Lower leg skin (tissue), 4 donors: Measurements from ENCODE around the gene CCBE1. TPM values are rescaled to one million over a fixed set of nuclear protein-coding genes. Genes with fewer than 3 reads are reported as not detected.
A peak's percentile ranks its signal among the peaks of the same experiment; 100 is the strongest.

Source experiments
- DNase-seq, 2 donors: peaks; one replicate each; pipeline ENCODE4 v3.0.0-alpha.2; 2019; ENCODE audit warnings: low spot score in 2 of 2
- H3K4me3 ChIP-seq: fragments of 200-600 bp; sonication (generic); 2 replicates; pipeline ENCODE4 v1.5.1; 2017; ENCODE audit warnings: mild to moderate bottlenecking, low read depth; ENCODE audit not compliant: poor library complexity, severe bottlenecking
- POLR2A ChIP-seq, 2 donors: fragments of 450-650 bp; IDR thresholded peaks; one replicate each; pipeline ENCODE4 v1.6.1; 2016 to 2017; ENCODE audit warnings: antibody characterized with exemption in 2 of 2, mild to moderate bottlenecking in 1 of 2, moderate library complexity in 1 of 2
- WGBS, 2 donors: methylation state at CpG; one replicate each; pipeline ENCODE4 v1.1.5; 2018; 5-methylcytosine and 5-hydroxymethylcytosine counted together
- intact Hi-C: fragments of 100-400 bp; cut with DNase I; formaldehyde crosslinking; loops from one replicate; pipeline ENCODE4 v1.15.0; 2023; ENCODE audit warnings: low total_unique reads
- total RNA-seq, 4 donors: library from RNA; depleted of rRNA; stranded (reverse); fragments of >200 nt; gene quantifications; one replicate each; pipeline ENCODE4 v1.1.0, GENCODE V29; 2016
- TF ChIP-seq, protein P1 (sequence below), 3 donors: fragments of 450-650 bp; IDR thresholded peaks; one replicate each; pipeline ENCODE4 v1.5.1; 2016; ENCODE audit warnings: antibody characterized with exemption in 3 of 3, mild to moderate bottlenecking in 3 of 3, moderate library complexity in 2 of 3

The CCBE1 gene
- total RNA-seq, 4 donors from 2014 or later, result 3.0 to 15.5 (median 3.2) TPM

DNA sequence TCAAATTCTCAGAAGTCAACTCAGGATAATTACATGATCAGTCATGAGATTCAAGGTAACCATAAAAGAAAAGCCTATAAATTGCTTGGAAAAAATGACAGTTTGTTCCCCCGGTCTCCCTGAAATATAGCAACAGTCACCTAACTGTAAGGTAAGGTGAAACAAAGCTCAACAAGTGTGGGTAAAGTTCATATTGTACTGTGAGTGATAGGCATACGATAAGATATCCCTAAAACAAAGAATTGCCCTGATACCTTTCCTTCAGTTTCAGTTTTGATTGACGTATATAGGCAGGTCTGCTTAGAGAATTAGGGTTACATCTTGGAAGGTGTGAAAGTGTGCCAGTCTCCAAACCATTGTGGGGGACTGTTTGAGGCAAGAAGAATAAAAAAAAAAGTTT lies 4.0 kb upstream of the CCBE1 start:
- intact Hi-C loops, result no loop called here
- H3K4me3 ChIP-seq, result no peak overlapping the region
- WGBS, 2 donors, result 53 to 54% methylated on average over 3 of the region's 3 CpGs
- TF ChIP-seq POLR2A (IDR thresholded peaks at IDR 0.05), result no peak
- TF ChIP-seq, protein P1, sequence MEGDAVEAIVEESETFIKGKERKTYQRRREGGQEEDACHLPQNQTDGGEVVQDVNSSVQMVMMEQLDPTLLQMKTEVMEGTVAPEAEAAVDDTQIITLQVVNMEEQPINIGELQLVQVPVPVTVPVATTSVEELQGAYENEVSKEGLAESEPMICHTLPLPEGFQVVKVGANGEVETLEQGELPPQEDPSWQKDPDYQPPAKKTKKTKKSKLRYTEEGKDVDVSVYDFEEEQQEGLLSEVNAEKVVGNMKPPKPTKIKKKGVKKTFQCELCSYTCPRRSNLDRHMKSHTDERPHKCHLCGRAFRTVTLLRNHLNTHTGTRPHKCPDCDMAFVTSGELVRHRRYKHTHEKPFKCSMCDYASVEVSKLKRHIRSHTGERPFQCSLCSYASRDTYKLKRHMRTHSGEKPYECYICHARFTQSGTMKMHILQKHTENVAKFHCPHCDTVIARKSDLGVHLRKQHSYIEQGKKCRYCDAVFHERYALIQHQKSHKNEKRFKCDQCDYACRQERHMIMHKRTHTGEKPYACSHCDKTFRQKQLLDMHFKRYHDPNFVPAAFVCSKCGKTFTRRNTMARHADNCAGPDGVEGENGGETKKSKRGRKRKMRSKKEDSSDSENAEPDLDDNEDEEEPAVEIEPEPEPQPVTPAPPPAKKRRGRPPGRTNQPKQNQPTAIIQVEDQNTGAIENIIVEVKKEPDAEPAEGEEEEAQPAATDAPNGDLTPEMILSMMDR (IDR thresholded peaks at IDR 0.05), result no peak
- no peak for DNase-seq

DNA sequence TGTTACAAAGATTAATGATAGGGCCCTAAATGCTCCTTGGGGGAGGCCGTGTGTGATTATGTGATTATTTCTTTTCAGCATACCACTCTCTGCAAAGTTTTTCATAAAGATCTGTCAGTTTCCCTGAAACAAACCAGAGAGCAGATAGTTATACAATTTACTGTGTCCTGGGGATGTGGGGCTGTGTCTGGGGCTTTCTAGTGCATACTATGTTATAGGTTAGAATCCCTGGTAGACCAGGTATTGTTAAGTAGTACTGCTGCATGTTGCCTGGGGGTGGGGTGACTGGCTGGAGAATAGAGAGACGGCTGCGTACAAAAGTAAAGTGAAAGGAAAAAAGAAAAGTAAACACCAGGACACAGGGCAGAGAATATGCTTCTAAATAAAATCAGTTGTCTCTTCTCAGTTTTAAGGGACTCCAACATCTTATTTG lies 3.3 kb upstream of the CCBE1 start:
- 50 to 62% methylated on average over 3 of the region's 3 CpGs for WGBS, 2 donors
- DNase-seq, result no peak
- TF ChIP-seq POLR2A (IDR thresholded peaks at IDR 0.05), result no peak
- TF ChIP-seq, protein P1 (IDR thresholded peaks at IDR 0.05), result no peak
- intact Hi-C loops, result no loop called here
- no peak overlapping the region for H3K4me3 ChIP-seq

DNA sequence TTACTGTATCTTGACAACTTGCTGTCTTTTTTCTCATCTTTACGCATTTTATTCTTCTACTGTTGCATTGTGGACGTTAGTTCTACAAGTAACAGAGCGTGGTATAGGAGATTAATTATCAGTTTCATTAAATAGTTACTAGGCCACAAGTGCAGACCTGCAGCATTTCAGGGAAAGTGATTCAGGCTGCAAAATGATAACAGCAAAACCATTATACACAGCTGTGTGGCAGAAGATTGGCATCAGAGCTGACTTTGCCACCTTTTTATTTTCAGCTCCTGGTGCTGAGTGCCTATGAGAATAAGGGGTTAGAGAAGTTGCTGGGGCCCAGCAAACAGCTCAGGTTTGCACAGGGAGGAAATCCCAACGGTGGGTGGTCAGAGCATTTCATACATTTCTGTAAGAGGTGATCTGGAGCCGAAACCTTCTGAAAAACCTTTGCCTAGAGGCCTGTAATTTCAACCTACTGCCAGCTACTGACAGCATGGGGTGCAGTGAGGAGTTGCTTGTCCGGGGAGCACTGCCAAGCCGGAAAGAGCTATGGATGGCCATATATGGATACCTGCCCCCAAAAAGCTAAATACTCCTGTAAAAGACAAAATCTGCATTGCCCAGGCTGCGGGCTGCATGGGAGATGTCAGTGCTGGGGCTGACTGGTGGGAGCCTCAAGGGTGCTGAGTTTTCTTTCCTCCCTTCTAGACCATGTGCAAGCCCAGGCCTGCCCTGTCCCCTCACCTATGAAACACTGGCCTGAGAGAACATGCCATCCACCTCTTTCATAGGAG lies 2.7 kb upstream of the CCBE1 start:
- TF ChIP-seq POLR2A (IDR thresholded peaks at IDR 0.05), result no peak
- TF ChIP-seq, protein P1 (IDR thresholded peaks at IDR 0.05), result no peak
- intact Hi-C loops, result no loop called here
- no peak for DNase-seq
- WGBS, 2 donors, result 64 to 77% methylated on average over 8 of the region's 8 CpGs
- no peak overlapping the region for H3K4me3 ChIP-seq

DNA sequence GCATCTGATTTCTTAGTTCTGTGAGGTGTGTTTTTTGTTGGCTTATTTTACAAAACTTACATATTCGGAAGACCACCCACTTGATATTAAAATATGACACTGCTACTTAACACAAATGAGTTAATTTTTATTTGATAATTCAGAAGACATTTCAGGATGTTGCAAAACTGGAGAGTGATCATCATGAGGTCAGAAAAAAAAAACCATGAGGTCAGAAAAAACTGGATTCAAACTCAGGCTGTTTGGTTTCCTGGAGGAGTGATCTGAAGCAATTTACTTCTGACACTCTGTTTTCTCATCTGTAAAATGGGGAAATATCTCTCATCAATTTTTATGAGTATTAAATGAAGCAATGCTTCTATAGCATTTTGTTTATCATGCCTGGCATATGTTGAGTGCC lies 1.8 kb upstream of the CCBE1 start:
- intact Hi-C loops, result no loop called here
- DNase-seq, result no peak
- no peak overlapping the region for H3K4me3 ChIP-seq
- 87 to 97% methylated on average over 1 of the region's 1 CpG for WGBS, 2 donors
- TF ChIP-seq, protein P1 (IDR thresholded peaks at IDR 0.05), result no peak
- TF ChIP-seq POLR2A (IDR thresholded peaks at IDR 0.05), result no peak

DNA sequence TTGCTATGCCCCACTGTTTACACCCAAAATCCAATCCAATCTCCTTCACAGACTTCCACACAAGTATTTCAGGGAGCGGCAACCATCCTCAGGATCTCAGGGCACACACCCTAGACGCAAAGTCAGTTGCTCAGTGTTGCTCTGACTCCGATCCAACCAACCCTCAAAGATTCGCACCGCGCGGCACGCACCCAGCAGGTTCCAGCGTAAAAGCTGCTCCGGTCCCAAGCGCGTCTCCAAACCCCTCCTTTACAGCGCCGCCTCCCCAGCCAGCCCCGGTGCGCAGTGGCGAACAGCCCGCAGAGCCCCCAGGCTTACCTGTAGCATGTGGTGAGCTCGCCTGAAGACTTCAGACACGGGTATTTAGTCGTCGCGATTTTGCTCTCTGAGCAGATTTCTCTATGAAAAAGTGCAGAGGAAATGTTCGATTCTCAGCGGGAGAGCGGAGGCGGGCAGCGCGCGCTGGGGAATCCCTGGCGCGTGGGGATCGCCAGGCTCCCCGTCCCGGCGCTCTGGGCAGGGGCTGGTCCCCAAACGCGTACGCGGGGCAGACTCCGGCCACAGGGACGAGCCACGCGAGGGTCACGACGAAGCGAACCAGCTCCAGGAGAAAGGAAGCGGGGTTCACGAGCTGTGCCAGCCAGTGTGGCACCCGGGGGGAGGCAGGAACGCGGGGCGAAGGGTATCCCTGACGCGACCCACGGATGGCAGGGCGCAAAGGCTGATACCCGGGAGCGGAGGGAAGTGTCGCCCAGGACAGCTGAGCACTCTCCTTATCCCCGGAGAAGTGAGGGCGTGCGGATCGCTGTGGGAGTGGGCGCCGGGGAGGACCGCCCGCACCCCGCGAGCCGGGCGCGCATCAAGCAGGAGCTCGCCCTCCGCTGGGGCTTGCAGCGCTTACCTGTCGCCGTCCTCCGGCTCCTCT lies 650 bp downstream of the CCBE1 start:
- 1% methylated on average over 46 to 67 of the region's 79 CpGs for WGBS, 2 donors
- intact Hi-C loops, result no loop called here
- DNase-seq, result peak in 1 of 2 donors; percentile 88

More for the DNA sequence above, 650 bp downstream of the CCBE1 start:
- TF ChIP-seq, protein P1 (IDR thresholded peaks at IDR 0.05), result no peak
- TF ChIP-seq POLR2A (IDR thresholded peaks at IDR 0.05), result no peak
- peak overlapping the region; percentile 21 for H3K4me3 ChIP-seq
